GM18498 (cell line): ENCODE results near the gene KIF26A.

Experiments
- ATAC-seq: cut with Tn5 transposase; IDR thresholded peaks from one replicate; pipeline ENCODE4 v1.9.1; 2021; ENCODE audit warnings: mild to moderate bottlenecking, moderate library complexity; ENCODE audit not compliant: unreplicated experiment

KIF26A gene

DNA sequence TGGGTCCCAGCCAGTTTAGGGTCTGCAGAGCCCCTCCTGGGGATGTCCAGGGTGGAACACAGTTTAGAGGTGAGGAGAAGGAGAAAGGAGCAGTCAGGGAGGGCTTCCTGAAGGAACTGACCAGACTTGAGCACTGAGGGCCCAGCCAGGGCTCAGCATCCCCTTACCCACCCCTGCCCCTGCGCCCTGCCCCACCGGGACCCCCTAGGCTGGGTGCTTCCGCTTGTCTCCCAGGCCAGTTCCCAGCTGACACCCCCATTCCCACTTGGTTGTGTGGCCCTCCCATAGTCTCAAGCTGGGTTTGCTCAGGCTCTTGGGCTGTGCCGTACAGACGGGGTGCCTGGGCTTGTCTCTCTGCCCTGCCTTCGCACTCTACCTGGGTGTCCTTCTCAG lies 26.3 kb upstream of the KIF26A start:
- ATAC-seq = no peak

GRCh38 chr14:104112609-104113571 lies 25.5 kb upstream of the KIF26A start:
- no peak for ATAC-seq

- no peak for ATAC-seq
These were observed 24.6 kb upstream of the KIF26A start for GRCh38 chr14:104113631-104114420.

DNA sequence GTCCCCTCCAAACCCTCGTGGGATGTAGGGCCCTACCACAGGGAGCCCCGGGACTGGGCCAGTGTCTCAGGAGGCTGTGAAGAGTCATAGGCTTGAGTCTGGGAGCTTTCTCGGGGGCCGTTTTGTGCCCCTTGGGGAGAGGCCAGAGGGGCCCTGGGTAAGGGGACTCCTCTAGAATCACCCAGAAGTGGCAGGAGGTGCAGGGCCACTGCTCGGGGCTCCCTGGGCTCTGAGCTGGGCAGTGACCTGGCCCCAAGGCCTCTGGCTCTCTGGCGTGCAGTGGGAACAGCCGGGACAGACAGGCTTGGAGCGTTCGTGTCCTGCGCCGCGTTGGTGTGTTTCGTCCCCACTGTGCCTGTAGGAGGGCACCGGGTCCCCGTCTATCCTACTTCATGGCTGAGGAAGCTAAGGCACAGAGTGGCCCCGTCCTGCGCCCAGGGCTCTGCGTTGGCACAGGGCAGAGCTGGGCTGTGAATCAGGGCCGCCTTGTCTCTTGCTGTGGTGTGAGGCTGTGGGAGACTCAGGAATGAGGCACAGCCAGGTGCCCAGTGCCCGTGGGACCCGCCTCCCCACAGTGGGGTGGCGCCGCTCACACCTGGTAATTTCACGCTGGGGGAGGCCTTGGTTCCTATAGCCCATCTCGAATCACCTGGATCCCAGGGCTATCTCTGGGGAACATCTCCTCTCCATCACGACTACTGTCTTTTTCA lies 23.8 kb upstream of the KIF26A start:
- no peak for ATAC-seq

- no peak for ATAC-seq
These were observed 23.2 kb upstream of the KIF26A start for GRCh38 chr14:104115131-104115600.

- ATAC-seq = no peak
These were observed 22.6 kb upstream of the KIF26A start for GRCh38 chr14:104115691-104116287.

GRCh38 chr14:104116288-104116755 lies 22.1 kb upstream of the KIF26A start:
- ATAC-seq = no peak

- no peak for ATAC-seq
These were observed 21.5 kb upstream of the KIF26A start for GRCh38 chr14:104116756-104117340.

- ATAC-seq = no peak
These were observed 20.9 kb upstream of the KIF26A start for GRCh38 chr14:104117341-104118005.

DNA sequence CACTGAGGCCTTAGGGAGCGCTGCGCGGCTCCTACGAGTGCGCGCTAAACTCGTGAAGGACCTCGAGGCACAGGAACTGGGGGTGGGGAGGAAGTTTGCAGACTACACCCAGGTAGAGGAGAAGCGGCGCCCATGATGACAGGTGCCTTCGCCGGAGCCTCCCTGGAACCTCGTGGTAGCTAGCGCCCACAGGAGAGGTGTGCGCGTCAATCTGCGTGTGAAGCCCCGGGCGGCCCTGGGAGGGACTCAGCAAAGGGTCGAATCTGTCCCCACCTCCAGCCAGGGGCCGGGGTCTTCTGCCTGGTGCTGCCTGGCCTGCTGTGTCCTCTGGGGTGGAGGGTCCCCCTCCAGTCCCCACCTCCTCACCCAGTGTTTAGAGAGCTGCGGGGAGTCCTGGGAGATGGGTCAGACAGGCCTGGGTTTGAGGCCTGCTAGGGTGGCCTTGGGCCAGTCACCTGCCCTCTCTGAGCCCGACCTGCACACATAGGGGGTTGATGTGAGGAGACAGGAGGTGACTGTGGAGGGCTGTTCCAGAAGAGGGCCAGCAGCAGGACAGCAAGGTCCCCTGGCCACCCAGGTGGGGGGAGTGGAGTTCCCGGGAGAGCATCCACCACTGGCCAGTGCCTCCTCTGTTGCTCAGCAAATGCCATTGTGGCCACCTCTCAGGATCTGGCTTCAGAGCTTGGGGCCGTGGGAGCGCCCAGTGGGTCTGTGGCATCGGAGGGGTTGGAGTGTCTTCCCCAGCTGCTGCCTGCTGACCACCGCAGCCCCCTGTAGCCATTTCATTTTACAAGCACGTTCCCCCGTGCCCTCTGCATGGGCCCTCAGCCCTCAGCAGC lies 20.2 kb upstream of the KIF26A start:
- no peak for ATAC-seq

DNA sequence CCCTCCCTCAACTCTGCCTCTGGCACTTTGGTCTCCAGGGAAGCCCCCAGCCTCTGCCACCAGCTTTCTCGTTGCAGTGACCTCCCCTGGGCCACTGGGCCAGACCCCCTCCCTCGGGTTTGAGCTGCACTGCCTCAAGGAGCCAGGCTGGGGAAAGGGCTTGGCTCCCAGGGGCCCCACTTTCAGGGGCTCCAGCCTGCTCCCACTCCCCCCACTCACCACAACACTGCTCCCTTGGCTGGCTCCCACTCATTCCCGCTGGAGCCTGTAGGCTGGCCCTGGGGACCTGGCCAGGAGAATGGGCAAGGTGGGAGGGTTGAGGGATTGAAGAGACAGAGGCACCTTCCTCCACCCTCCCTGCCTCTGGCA lies 19.3 kb upstream of the KIF26A start:
- no peak for ATAC-seq

GRCh38 chr14:104119488-104120251 lies 18.7 kb upstream of the KIF26A start:
- ATAC-seq = no peak

GRCh38 chr14:104120281-104120741 lies 18.1 kb upstream of the KIF26A start:
- ATAC-seq = no peak

- ATAC-seq = no peak
These were observed 17.2 kb upstream of the KIF26A start for GRCh38 chr14:104121142-104121541.

DNA sequence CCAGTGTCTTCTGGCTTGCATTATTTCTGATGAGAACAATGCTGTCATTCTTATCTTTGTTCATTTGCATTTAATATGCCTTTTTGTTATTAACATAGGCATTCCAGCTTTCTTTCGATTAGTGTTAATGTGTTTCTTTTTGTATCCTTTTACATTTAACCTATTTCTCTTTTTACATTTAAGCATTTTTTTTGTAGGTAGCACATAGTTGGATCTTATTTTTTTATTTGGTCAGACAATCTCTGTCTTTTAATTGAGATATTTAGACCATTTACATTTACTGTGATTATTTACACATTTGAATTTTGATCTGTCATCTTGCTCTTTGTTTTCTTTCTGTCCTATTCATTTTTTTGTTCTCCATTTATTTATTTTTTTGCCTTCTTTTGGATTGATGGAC lies 14.5 kb upstream of the KIF26A start:
- no peak for ATAC-seq

DNA sequence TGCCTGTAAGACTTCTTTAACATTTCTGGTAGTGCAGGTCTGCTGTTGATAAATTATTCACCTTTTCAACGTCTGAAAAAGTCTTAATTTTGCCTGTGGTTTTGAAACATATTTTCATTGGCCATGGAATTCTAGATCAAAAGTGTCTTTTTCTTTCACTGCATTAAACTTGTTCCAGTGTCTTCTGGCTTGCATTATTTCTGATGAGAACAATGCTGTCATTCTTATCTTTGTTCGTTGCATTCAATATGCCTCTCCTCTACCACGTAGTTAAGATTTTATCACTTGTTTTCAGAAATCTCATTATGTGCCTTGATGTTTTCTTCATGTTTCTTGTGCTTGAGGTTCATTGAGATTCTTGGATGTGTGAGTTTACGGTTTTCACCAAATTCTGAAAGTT lies 13.4 kb upstream of the KIF26A start:
- no peak for ATAC-seq

- no peak for ATAC-seq
These were observed 11.6 kb upstream of the KIF26A start for GRCh38 chr14:104126753-104127152.

DNA sequence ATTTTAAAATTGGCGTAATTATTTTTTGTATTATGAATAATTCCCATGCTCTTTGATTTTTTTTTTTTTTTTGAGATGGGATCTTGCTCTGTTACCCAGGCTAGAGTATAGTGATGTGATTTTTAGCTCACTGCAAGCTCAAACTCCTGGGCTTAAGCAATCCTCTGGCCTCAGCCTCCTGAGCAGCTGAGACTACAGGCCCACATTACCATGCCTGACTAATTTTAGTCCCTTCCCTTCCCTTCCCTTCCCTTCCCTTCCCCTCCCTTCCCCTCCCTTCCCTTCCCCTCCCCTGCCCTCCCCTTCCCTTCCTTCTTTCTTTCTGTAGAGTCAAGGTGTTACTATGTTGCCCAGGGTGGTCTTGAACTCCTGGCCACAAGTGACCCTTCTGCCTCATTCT lies 9.4 kb upstream of the KIF26A start:
- no peak for ATAC-seq
